Mucosa of descending colon (tissue), 3 donors: Measurements from ENCODE around the gene LIMCH1. TPM values are rescaled to one million over a fixed set of nuclear protein-coding genes. Genes with fewer than 3 reads are reported as not detected.

Experiments
- ATAC-seq: fragments of 200-7000 bp; cut with Tn5 transposase; one replicate; pipeline ENCODE4 v1.9.1; 2020; ENCODE audit warnings: mild to moderate bottlenecking, moderate library complexity
- DNase-seq, 3 donors: peaks; one replicate each; pipeline ENCODE4 v3.0.0-alpha.2; 2020
- H3K36me3 ChIP-seq: fragments of 200-600 bp; one replicate; pipeline ENCODE4 v1.8.0; 2021; ENCODE audit warnings: low read depth, mild to moderate bottlenecking
- H3K4me1 ChIP-seq: fragments of 200-600 bp; one replicate; pipeline ENCODE4 v1.8.0; 2021; ENCODE audit warnings: low read depth, mild to moderate bottlenecking
- H3K4me3 ChIP-seq: fragments of 200-600 bp; one replicate; pipeline ENCODE4 v1.8.0; 2021; ENCODE audit warnings: mild to moderate bottlenecking
- H3K9me3 ChIP-seq: fragments of 200-600 bp; one replicate; pipeline ENCODE4 v1.8.0; 2021; ENCODE audit warnings: mild to moderate bottlenecking
- intact Hi-C, 2 donors: fragments of 100-400 bp; cut with DNase I in 1 of 2; cut with micrococcal nuclease in 1 of 2; formaldehyde crosslinking; loops; one replicate each; pipeline versions ENCODE4 v1.11.0 to v1.11.1; 2022; cut with DNase I, micrococcal nuclease
- total RNA-seq, 3 donors: library from RNA; stranded (reverse); fragmentation: NEBNext Ultra II Directional in 2 of 3; extraction: Animal tissue kit (Norgen Biotek cat#: 25700) in 2 of 3; gene quantifications; one replicate each; pipeline versions ENCODE4 v1.2.1 to v1.2.4, GENCODE V29; 2021 to 2023
- TF ChIP-seq, protein P1 (sequence below): fragments of 200-600 bp; IDR thresholded peaks from one replicate; pipeline ENCODE4 v1.8.0; 2022; ENCODE audit warnings: antibody characterized with exemption, mild to moderate bottlenecking
- donor health status: DM: no; HTN: no; CAD: no; lungs with moderate emphysema.
- donor health status: DM: no; HTN: no; CAD: no.
- donor health status: DM: no; HTN: yes; CAD: no.

LIMCH1 gene
- total RNA-seq, 3 donors from 2014 or later, result 9.2 to 15.7 (median 9.6) TPM

DNA sequence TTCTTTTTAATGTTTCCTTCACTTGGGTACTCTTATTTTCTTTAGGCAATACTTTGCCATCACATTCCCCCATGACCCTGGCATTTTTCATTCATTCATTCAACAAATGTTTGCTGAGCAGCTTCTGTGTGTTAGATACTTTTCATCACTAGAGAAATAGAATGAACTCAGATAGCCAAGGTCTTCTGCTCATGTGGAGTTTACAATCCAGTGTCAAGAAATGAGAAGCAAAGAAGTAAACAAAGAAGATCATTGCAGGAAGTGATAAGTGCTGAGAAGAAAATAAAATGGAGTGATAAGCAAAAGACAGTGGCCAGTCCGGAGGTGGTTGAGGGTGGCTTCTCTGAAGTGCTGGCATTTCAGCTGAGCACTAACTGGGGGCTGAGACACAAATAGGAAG lies 63.1 kb downstream of the LIMCH1 start:
- TF ChIP-seq, protein P1, sequence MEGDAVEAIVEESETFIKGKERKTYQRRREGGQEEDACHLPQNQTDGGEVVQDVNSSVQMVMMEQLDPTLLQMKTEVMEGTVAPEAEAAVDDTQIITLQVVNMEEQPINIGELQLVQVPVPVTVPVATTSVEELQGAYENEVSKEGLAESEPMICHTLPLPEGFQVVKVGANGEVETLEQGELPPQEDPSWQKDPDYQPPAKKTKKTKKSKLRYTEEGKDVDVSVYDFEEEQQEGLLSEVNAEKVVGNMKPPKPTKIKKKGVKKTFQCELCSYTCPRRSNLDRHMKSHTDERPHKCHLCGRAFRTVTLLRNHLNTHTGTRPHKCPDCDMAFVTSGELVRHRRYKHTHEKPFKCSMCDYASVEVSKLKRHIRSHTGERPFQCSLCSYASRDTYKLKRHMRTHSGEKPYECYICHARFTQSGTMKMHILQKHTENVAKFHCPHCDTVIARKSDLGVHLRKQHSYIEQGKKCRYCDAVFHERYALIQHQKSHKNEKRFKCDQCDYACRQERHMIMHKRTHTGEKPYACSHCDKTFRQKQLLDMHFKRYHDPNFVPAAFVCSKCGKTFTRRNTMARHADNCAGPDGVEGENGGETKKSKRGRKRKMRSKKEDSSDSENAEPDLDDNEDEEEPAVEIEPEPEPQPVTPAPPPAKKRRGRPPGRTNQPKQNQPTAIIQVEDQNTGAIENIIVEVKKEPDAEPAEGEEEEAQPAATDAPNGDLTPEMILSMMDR, result no peak
- Histone ChIP-seq H3K4me1 (no peaks in the 10 kb centered on the region), H3K4me3 (no peak overlapping the region), H3K9me3 (no peaks in the 10 kb centered on the region), H3K36me3 (no peaks in the 10 kb centered on the region)
- DNase-seq (no peak), ATAC-seq (no peak)
- intact Hi-C loops, result no loop called here

DNA sequence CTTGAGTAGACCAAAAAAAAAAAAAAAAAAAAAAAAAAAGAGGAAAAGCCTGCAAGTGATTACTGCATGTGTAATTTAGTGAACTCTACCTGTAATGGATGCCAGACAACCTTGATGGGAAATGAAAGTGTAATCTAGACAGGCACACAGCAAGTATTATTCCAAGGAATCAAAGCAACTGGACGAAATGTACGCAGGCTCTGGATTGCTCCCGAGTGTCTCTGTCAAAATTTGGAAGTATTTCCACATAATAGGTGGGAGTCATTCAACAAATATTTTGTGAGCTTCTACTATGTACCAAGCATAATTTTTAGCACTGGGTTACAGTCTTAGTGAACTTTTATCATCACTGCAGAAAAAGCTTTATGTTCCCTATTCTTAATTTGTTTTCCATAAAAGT lies 64.2 kb downstream of the LIMCH1 start:
- H3K9me3 ChIP-seq, result no peaks in the 10 kb centered on the region
- no peaks in the 10 kb centered on the region for H3K4me1 ChIP-seq
- H3K4me3 ChIP-seq, result no peak overlapping the region
- H3K36me3 ChIP-seq, result no peaks in the 10 kb centered on the region
- intact Hi-C loops, result no loop called here
- no peak for ATAC-seq
- TF ChIP-seq, protein P1, result no peak
- no peak for DNase-seq

DNA sequence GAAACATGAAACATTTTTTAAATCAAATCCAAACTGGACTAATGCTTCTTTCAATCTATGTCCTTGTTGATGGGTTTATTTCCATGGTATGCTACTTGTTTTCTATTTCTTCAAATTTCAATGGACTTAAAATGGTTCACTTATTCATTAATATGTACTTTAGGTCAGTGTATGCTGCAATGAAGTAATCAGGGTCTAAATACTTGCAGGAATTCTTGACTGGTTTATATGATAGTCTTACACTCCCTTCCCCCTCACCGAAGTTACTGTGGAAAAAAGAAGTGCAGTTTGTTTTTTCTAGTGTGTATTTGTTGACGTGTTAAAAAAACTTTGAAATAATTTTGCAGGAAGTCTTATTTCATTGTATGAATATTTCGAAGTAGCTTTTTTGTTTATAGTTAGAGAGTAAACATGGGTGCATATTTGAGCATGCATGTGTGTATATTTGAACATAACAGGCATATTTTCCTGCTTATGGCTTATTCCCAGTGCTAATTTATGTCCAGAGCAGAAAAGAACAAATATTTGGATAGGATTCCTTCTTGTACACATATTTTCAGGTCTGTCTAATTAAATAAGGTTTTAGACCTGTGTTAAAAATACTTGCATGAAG lies 65.0 kb downstream of the LIMCH1 start:
- ATAC-seq, result no peak
- H3K4me1 ChIP-seq, result no peaks in the 10 kb centered on the region
- intact Hi-C loops, result no loop called here
- DNase-seq, result no peak
- H3K36me3 ChIP-seq, result no peaks in the 10 kb centered on the region
- H3K4me3 ChIP-seq, result no peak overlapping the region
- TF ChIP-seq, protein P1, result no peak
- H3K9me3 ChIP-seq, result no peaks in the 10 kb centered on the region

DNA sequence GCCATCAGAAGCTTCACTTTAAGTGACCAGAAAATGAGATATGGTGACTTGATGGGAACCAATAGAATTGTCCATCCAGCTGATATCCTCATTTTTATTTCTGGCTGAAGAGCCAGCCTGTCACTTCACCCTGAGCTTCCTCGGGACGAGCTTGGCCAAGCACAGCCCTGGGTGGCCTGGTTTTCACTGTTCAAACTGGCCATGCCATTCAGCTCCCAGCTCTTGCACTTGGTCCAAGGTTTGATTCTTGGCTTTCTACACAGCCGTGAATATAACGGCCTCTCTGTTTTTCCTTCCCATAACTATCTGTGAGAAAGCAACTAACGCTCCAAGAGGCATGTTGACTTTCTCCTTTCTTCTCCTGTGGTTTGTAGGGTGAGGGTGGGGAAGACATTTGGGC lies 71.9 kb downstream of the LIMCH1 start:
- H3K4me3 ChIP-seq, result no peak overlapping the region
- TF ChIP-seq, protein P1, result no peak
- H3K4me1 ChIP-seq, result peaks cover 19% of the 10 kb centered on the region
- no peaks in the 10 kb centered on the region for H3K36me3 ChIP-seq
- ATAC-seq, result no peak
- H3K9me3 ChIP-seq, result no peaks in the 10 kb centered on the region
- DNase-seq, result no peak
- intact Hi-C loops, result no loop called here

DNA sequence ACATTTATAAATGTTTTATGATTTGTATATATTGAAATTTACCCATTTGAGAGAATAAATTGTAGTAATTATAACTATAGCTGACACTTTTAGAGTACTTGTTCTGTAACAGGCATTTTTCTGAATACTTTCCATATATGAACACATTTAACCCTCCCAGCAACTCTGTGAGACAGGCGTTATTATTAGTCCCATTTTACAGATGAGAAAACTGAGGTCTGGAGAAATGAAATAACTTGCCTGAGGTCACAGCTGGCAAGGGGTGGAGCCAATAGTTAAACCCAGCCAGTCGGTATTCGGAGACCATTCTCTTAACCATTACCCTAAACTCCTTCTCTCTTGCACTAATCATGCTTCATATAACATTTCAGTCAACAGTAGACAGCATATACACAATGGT lies 72.5 kb downstream of the LIMCH1 start:
- Histone ChIP-seq H3K4me1 (peaks cover 19% of the 10 kb centered on the region), H3K4me3 (no peak overlapping the region), H3K9me3 (no peaks in the 10 kb centered on the region), H3K36me3 (no peaks in the 10 kb centered on the region)
- TF ChIP-seq, protein P1, result no peak
- DNase-seq (no peak), ATAC-seq (no peak)
- intact Hi-C loops, result no loop called here
